RWPE1 (cell line): ENCODE measurements around the gene GRIA4.

Experiments
- CTCF ChIA-PET: fragments of 350-600 bp; sonication (Branson Sonifier 250); formaldehyde crosslinking; extraction: SDS; loops from one replicate; lab custom pipeline; 2021; lab: Yijun Ruan, JAX
- POLR2A ChIA-PET: fragments of 400-600 bp; formaldehyde crosslinking; extraction: SDS; loops from one replicate; lab custom pipeline; 2020; ENCODE audit warnings: antibody characterized with exemption; ENCODE audit not compliant: low non-redundant PET; lab: Yijun Ruan, JAX
- DNase-seq: peaks from one replicate; pipeline ENCODE4 v3.0.0; 2012; ENCODE audit warnings: low spot score
- H3K27ac ChIP-seq: fragments of 450-650 bp; 2 replicates; pipeline ENCODE4 v1.5.1; 2017
- CTCF ChIP-seq: fragments of 450-650 bp; conservative IDR thresholded peaks from 2 replicates; pipeline ENCODE4 v1.5.1; 2017; ENCODE audit warnings: low read depth, mild to moderate bottlenecking

Gene GRIA4

GRCh38 chr11:105821781-105822180 lies 211.9 kb downstream of the GRIA4 start:
- ChIA-PET CTCF (no interaction called here), POLR2A (no interaction called here)
- DNase-seq = no peak
- H3K27ac ChIP-seq = no peak overlapping the region
- TF ChIP-seq CTCF = no peak

- no peak overlapping the region for H3K27ac ChIP-seq
- no peak for DNase-seq
- ChIA-PET CTCF (no interaction called here), POLR2A (no interaction called here)
- TF ChIP-seq CTCF = no peak
Measured at GRCh38 chr11:105823495-105824033, 213.7 kb downstream of the GRIA4 start.

GRCh38 chr11:105824457-105825013 lies 214.7 kb downstream of the GRIA4 start:
- DNase-seq = no peak
- CTCF ChIA-PET = no interaction called here
- H3K27ac ChIP-seq = no peak overlapping the region
- no peak for TF ChIP-seq CTCF
- POLR2A ChIA-PET = no interaction called here

GRCh38 chr11:105825141-105825540 lies 215.3 kb downstream of the GRIA4 start:
- POLR2A ChIA-PET = no interaction called here
- CTCF ChIA-PET = no interaction called here
- no peak overlapping the region for H3K27ac ChIP-seq
- DNase-seq = no peak
- TF ChIP-seq CTCF = no peak

GRCh38 chr11:105827906-105828305 lies 218.0 kb downstream of the GRIA4 start:
- CTCF ChIA-PET = no interaction called here
- H3K27ac ChIP-seq = no peak overlapping the region
- no peak for DNase-seq
- TF ChIP-seq CTCF = no peak
- POLR2A ChIA-PET = no interaction called here

GRCh38 chr11:105829084-105829483 lies 219.2 kb downstream of the GRIA4 start:
- no peak for DNase-seq
- POLR2A ChIA-PET = no interaction called here
- CTCF ChIA-PET = interaction anchor here (0.7 kb wide), 1 partner anchor 465 kb away, joined by 3 read pairs; no protein-coding TSS in a partner anchor
- TF ChIP-seq CTCF = no peak
- H3K27ac ChIP-seq = no peak overlapping the region
